Measurements from ENCODE around the gene OVOL2. TPM values are rescaled to one million over a fixed set of nuclear protein-coding genes. Genes with fewer than 3 reads are reported as not detected.

Gene OVOL2
- total and polyA plus RNA-seq, 10 of the 15 experiments (the other 5 are each of a cell fraction or from before 2014, with no cell fraction given) = not detected

DNA sequence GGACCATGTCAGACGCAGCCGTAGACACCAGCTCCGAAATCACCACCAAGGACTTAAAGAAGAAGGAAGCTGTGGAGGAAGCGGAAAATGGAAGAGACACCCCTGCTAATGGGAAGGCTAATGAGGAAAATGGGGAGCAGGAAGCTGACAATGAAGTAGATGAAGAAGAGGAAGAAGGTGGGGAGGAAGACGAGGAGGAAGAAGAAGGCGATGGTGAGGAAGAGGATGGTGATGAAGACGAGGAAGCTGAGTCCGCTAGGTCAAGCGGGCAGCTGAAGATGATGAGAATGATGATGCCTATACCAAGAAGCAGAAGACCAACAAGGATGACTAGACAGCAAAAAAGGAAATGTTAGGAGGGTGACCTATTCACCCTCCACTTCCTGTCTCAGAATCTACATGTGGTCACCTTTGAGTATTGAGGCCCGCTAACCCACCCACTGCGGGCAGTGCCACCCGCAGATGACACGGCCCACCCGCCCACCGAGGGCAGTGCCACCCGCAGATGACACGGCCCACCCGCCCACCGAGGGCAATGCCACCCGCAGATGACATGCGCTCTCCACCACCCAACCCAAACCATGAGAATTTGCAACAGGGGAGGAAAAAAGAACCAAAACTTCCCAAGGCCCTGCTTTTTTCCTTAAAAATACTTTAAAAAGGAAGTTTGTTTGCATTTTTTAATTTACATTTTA, 45.6 kb downstream of the OVOL2 start:
- FAIRE-seq (no peak), DNase-seq (ENCODE audit: low read depth, low spot score) (no peak), ATAC-seq (no peak)
- no peaks in the 10 kb centered on the region for H3K36me3 ChIP-seq (ENCODE audit: control insufficient read depth in 2 of 2, insufficient read depth in 2 of 2, low read length in 1 of 2)
- H3K4me2 ChIP-seq (ENCODE audit: control insufficient read depth, insufficient read depth) = no peak overlapping the region
- TF ChIP-seq, protein P1, sequence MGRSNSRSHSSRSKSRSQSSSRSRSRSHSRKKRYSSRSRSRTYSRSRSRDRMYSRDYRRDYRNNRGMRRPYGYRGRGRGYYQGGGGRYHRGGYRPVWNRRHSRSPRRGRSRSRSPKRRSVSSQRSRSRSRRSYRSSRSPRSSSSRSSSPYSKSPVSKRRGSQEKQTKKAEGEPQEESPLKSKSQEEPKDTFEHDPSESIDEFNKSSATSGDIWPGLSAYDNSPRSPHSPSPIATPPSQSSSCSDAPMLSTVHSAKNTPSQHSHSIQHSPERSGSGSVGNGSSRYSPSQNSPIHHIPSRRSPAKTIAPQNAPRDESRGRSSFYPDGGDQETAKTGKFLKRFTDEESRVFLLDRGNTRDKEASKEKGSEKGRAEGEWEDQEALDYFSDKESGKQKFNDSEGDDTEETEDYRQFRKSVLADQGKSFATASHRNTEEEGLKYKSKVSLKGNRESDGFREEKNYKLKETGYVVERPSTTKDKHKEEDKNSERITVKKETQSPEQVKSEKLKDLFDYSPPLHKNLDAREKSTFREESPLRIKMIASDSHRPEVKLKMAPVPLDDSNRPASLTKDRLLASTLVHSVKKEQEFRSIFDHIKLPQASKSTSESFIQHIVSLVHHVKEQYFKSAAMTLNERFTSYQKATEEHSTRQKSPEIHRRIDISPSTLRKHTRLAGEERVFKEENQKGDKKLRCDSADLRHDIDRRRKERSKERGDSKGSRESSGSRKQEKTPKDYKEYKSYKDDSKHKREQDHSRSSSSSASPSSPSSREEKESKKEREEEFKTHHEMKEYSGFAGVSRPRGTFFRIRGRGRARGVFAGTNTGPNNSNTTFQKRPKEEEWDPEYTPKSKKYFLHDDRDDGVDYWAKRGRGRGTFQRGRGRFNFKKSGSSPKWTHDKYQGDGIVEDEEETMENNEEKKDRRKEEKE (IDR thresholded peaks at IDR 0.05) = no peak
- TF ChIP-seq SP1 (IDR thresholded peaks at IDR 0.05; ENCODE audit: low read depth, low read length) = no peak
- TF ChIP-seq, protein P2, sequence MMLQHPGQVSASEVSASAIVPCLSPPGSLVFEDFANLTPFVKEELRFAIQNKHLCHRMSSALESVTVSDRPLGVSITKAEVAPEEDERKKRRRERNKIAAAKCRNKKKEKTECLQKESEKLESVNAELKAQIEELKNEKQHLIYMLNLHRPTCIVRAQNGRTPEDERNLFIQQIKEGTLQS (IDR thresholded peaks at IDR 0.05; ENCODE audit: borderline replicate concordance, extremely low read depth, low read depth, low read length) = no peak
- H3K27ac ChIP-seq (ENCODE audit: control insufficient read depth, insufficient read depth) = no peak overlapping the region
- H4K20me1 ChIP-seq (ENCODE audit: control insufficient read depth, insufficient read depth) = no peaks in the 10 kb centered on the region
- RAD21 ChIA-PET (ENCODE audit: unreplicated experiment) = no interaction called here
- POLR2A ChIA-PET = no interaction called here
- intact Hi-C loops (cut with micrococcal nuclease; ENCODE audit: unreplicated experiment) = no loop called here
- no peak overlapping the region for H3K4me3 ChIP-seq
- CTCF ChIA-PET = interaction anchor here (0.8 kb wide), 1 partner anchor 21 kb away, joined by 3 read pairs; no protein-coding TSS in a partner anchor
- no peaks in the 10 kb centered on the region for H3K27me3 ChIP-seq (replicated peaks in 1 of 2; ENCODE audit: control insufficient read depth in 2 of 2, insufficient read depth in 2 of 2, low read length in 1 of 2)
- no peak overlapping the region for H2AFZ ChIP-seq (ENCODE audit: control insufficient read depth, low read depth, low read length)
- H3K4me1 ChIP-seq (ENCODE audit: control insufficient read depth, insufficient read depth, low read length) = no peaks in the 10 kb centered on the region
- in situ Hi-C loops (cut with MboI) = no loop called here
- WGBS (ENCODE audit: insufficient coverage, insufficient replicate concordance, low lambda C conversion rate, missing lambda C conversion rate) = 35% methylated on average over 21 of the region's 21 CpGs
- BruUV-seq (replicated peaks) = no TSS peak
- no peaks in the 10 kb centered on the region for H3K9me3 ChIP-seq (replicated peaks; ENCODE audit: control insufficient read depth, insufficient read depth, low read length)
- no peak overlapping the region for H3K9ac ChIP-seq (ENCODE audit: control insufficient read depth, insufficient read depth, low read length)
- no peaks in the 10 kb centered on the region for H3K79me2 ChIP-seq (ENCODE audit: control insufficient read depth, insufficient read depth, low read length)
- SMC1A ChIA-PET (ENCODE audit: uncharacterized antibody, unreplicated experiment) = no interaction called here
